ENCODE data around the gene NELL1. TPM values are rescaled to one million over a fixed set of nuclear protein-coding genes. Genes with fewer than 3 reads are reported as not detected.
"Not testable (repeated sequence)": the region's sequence is repeated elsewhere in the genome, so short reads cannot be mapped to it uniquely, and the experiment has no call there.

NELL1 gene
- total RNA-seq, 1 donor from 2014 or later = not detected

GRCh38 chr11:21105196-21105917 is 436.0 kb downstream of the NELL1 start:
- DNase-seq (ENCODE audit: low spot score) = no peak

- no peak for DNase-seq (ENCODE audit: low spot score)
These were observed 440.0 kb downstream of the NELL1 start for GRCh38 chr11:21109341-21109740.

- DNase-seq (ENCODE audit: low spot score) = no peak
These were observed 441.0 kb downstream of the NELL1 start for GRCh38 chr11:21110415-21110814.

GRCh38 chr11:21113876-21114275 is 444.5 kb downstream of the NELL1 start:
- no peak for DNase-seq (ENCODE audit: low spot score)

GRCh38 chr11:21116009-21116408 is 446.6 kb downstream of the NELL1 start:
- DNase-seq (ENCODE audit: low spot score) = no peak

- no peak for DNase-seq (ENCODE audit: low spot score)
These were observed 450.0 kb downstream of the NELL1 start for GRCh38 chr11:21119411-21119810.

- DNase-seq (ENCODE audit: low spot score) = no peak
These were observed 452.6 kb downstream of the NELL1 start for GRCh38 chr11:21121991-21122390.

- no peak for DNase-seq (ENCODE audit: low spot score)
These were observed 453.1 kb downstream of the NELL1 start for GRCh38 chr11:21122523-21122922.

GRCh38 chr11:21132146-21132720 is 462.8 kb downstream of the NELL1 start:
- DNase-seq (ENCODE audit: low spot score) = no peak

- no peak for DNase-seq (ENCODE audit: low spot score)
These were observed 463.9 kb downstream of the NELL1 start for GRCh38 chr11:21133244-21133643.

GRCh38 chr11:21133722-21134121 is 464.3 kb downstream of the NELL1 start:
- DNase-seq (ENCODE audit: low spot score) = no peak

- DNase-seq (ENCODE audit: low spot score) = no peak
These were observed 468.4 kb downstream of the NELL1 start for GRCh38 chr11:21137803-21138202.

GRCh38 chr11:21141557-21141956 is 472.2 kb downstream of the NELL1 start:
- DNase-seq (ENCODE audit: low spot score) = not testable (repeated sequence)

GRCh38 chr11:21142007-21142406 is 472.6 kb downstream of the NELL1 start:
- no peak for DNase-seq (ENCODE audit: low spot score)

- DNase-seq (ENCODE audit: low spot score) = no peak
These were observed 475.1 kb downstream of the NELL1 start for GRCh38 chr11:21144531-21144930.

- DNase-seq (ENCODE audit: low spot score) = no peak
These were observed 479.0 kb downstream of the NELL1 start for GRCh38 chr11:21148376-21148775.

- DNase-seq (ENCODE audit: low spot score) = no peak
These were observed 490.8 kb downstream of the NELL1 start for GRCh38 chr11:21160140-21160539.

- DNase-seq (ENCODE audit: low spot score) = no peak
These were observed 500.3 kb downstream of the NELL1 start for GRCh38 chr11:21169639-21170038.

- DNase-seq (ENCODE audit: low spot score) = no peak
These were observed 504.1 kb downstream of the NELL1 start for GRCh38 chr11:21173476-21173875.

GRCh38 chr11:21174781-21175180 is 505.4 kb downstream of the NELL1 start:
- no peak for DNase-seq (ENCODE audit: low spot score)

GRCh38 chr11:21177379-21177778 is 508.0 kb downstream of the NELL1 start:
- DNase-seq (ENCODE audit: low spot score) = no peak

GRCh38 chr11:21179770-21180169 is 510.4 kb downstream of the NELL1 start:
- no peak for DNase-seq (ENCODE audit: low spot score)

GRCh38 chr11:21180182-21180581 is 510.8 kb downstream of the NELL1 start:
- no peak for DNase-seq (ENCODE audit: low spot score)
